ENCODE measurements around the gene SUPT4H1. TPM values are rescaled to one million over a fixed set of nuclear protein-coding genes. Genes with fewer than 3 reads are reported as not detected.
A peak's percentile ranks its signal among the peaks of the same experiment; 100 is the strongest.

SUPT4H1 gene
- total and polyA plus RNA-seq, 9 of the 15 experiments (the other 6 are each of a cell fraction or from before 2014, with no cell fraction given): 62.1 to 320 (median 117) TPM

DNA sequence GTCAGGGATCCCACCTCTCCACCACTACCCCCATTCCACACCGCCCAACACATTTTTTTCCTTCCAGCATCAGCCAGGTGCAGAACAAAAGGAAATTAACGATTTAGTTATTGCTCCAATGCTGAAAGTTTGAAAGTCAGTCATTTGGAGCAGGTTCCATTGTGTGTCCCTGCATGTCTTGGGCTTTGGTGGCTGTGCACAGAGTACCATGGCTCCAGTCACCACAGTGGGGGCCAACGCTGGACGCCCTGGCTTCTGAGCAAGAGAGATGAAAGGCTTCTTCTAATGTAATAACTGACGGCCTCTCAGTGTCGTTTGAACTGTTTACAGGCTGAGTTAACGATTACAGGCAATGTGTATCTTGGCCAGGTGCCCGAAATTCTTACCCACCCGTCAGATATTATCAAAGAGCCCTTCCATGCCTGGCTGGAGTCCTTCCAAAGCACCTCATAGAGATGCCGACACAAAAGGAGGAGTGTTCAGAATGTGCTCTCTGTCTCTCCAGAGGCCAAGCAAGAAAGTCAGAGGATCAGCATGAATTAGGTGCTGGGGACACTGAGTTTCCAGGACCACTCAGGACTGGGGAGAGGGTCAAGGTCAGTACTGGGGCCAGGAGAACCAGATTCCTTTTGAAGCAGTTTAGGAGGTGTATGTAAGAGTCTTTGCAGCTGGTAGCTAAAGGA lies 39.4 kb upstream of the SUPT4H1 start (continued):
- TF ChIP-seq ZNF592 (IDR thresholded peaks at IDR 0.05): no peak
- TF ChIP-seq ZNF644 (tag; IDR thresholded peaks at IDR 0.05; ENCODE audit: low read depth): no peak
- TF ChIP-seq FOXJ3 (CRISPR knock-in tag; IDR thresholded peaks at IDR 0.05): no peak
- no peak for TF ChIP-seq ZNF444 (CRISPR knock-in tag; IDR thresholded peaks at IDR 0.05)
- no peak for TF ChIP-seq BCLAF1 (IDR thresholded peaks at IDR 0.05; ENCODE audit: borderline replicate concordance in 1 of 2, control insufficient read depth in 1 of 2, low read depth in 2 of 2, low read length in 1 of 2)
- TF ChIP-seq MIER1 (IDR thresholded peaks at IDR 0.05; ENCODE audit: low read depth): no peak
- peak; percentile 63 for TF ChIP-seq JUND (IDR thresholded peaks at IDR 0.05; ENCODE audit: borderline replicate concordance, low read depth, low read length)
- TF ChIP-seq JUND (tag; IDR thresholded peaks at IDR 0.05; ENCODE audit: borderline replicate concordance, low read depth, low read length): peak; percentile 57; the same call in 1 of the 3 replicates
- no peak for TF ChIP-seq E2F4 (CRISPR knock-in tag; IDR thresholded peaks at IDR 0.05; ENCODE audit: low read depth)
- peak; percentile 50 for TF ChIP-seq HMGN3 (IDR thresholded peaks at IDR 0.05; ENCODE audit: borderline replicate concordance, extremely low read depth, insufficient read length, low read depth, low read length)
- TF ChIP-seq CCNT2 (IDR thresholded peaks at IDR 0.05; ENCODE audit: borderline replicate concordance, extremely low read depth, insufficient read length, low read depth, low read length): peak; percentile 86
- no peak for TF ChIP-seq E2F6 (IDR thresholded peaks at IDR 0.05; ENCODE audit: borderline replicate concordance in 1 of 2, extremely low read depth in 1 of 2, insufficient read depth in 1 of 2, insufficient read length in 1 of 2, low read depth in 1 of 2, low read length in 1 of 2, poor library complexity in 1 of 2, severe bottlenecking in 1 of 2)
- 0 out of 2 replicates have a peak, but pooled peaks have one; percentile 42 for TF ChIP-seq NFIX (CRISPR knock-in tag; IDR thresholded peaks at IDR 0.05; ENCODE audit: low read depth)
- TF ChIP-seq, protein P1, sequence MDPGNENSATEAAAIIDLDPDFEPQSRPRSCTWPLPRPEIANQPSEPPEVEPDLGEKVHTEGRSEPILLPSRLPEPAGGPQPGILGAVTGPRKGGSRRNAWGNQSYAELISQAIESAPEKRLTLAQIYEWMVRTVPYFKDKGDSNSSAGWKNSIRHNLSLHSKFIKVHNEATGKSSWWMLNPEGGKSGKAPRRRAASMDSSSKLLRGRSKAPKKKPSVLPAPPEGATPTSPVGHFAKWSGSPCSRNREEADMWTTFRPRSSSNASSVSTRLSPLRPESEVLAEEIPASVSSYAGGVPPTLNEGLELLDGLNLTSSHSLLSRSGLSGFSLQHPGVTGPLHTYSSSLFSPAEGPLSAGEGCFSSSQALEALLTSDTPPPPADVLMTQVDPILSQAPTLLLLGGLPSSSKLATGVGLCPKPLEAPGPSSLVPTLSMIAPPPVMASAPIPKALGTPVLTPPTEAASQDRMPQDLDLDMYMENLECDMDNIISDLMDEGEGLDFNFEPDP (CRISPR knock-in tag; IDR thresholded peaks at IDR 0.05): no peak
